Lower lobe of right lung (tissue), 2 donors: ENCODE measurements around the gene IPCEF1. TPM values are rescaled to one million over a fixed set of nuclear protein-coding genes. Genes with fewer than 3 reads are reported as not detected.

Source experiments
- ATAC-seq, 2 donors: fragments of 200-7000 bp; cut with Tn5 transposase; one replicate each; pipeline ENCODE4 v1.9.1; 2020 to 2022; ENCODE audit warnings: mild to moderate bottlenecking in 2 of 2, moderate library complexity in 2 of 2
- DNase-seq: peaks from one replicate; pipeline ENCODE4 v3.0.0-alpha.2; 2020
- H3K27ac ChIP-seq: fragments of 200-600 bp; one replicate; pipeline ENCODE4 v1.8.0; 2022
- H3K27me3 ChIP-seq: fragments of 200-600 bp; one replicate; pipeline ENCODE4 v1.8.0; 2022; ENCODE audit warnings: low read depth
- H3K36me3 ChIP-seq: fragments of 200-600 bp; one replicate; pipeline ENCODE4 v1.8.0; 2022; ENCODE audit warnings: mild to moderate bottlenecking
- H3K4me1 ChIP-seq: fragments of 200-600 bp; one replicate; pipeline ENCODE4 v1.8.0; 2022
- H3K4me3 ChIP-seq: fragments of 200-600 bp; one replicate; pipeline ENCODE4 v1.8.0; 2022; ENCODE audit warnings: mild to moderate bottlenecking
- H3K9me3 ChIP-seq: fragments of 200-600 bp; one replicate; pipeline ENCODE4 v1.8.0; 2022
- intact Hi-C: fragments of 100-400 bp; cut with DNase I; formaldehyde crosslinking; loops from one replicate; pipeline ENCODE4 v1.11.0; 2022
- total RNA-seq: library from RNA; stranded (reverse); fragmentation: NEBNext Ultra II Directional; extraction: Animal tissue kit (Norgen Biotek cat#: 25700); gene quantifications from one replicate; pipeline ENCODE4 v1.2.1, GENCODE V29; 2021
- TF ChIP-seq, protein P1 (sequence below): fragments of 200-600 bp; IDR thresholded peaks from one replicate; pipeline ENCODE4 v1.8.0; 2022; ENCODE audit warnings: antibody characterized with exemption, mild to moderate bottlenecking
- donor health status: DM: no; HTN: yes; CAD: no; lungs with severe emphysema.

Gene IPCEF1
- total RNA-seq, 1 donor from 2014 or later: 7.9 TPM

DNA sequence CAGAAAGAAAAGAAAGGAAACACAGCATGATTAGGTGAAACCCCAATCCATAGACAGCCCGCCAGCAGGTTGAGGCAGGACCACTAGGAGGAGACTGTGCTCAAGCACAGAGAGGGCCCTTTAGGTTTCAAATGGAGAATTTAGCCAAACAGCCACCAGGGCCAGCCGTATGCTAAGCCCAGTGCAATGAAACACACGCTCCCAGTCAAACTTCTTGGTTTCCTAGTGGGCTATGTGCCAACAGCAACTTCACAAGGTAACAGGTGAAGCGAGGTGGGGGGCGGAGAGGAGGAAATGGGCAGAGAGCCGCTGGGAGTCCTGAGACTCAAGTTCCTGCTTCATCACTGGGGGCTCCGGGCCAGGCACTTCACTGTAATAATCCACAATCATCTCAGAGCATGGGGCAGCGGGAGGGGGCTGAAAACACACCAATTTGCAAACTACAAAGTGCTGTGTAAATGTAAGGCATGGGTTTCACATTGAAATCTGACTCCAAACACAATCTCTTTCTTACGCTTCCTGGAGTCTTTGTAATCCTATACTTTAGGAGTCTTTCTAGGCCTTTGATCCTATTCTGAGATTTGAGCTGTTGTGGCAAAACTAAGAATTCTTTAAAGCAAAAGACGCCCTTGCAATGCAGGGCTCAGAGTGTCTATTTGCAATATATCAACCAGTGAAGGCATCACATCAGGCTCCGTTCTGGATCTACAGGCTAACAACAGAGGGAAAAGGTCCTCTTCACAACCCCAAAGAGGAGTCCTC, 200.3 kb downstream of the IPCEF1 start:
- intact Hi-C loops: no loop called here
- Histone ChIP-seq H3K4me3 (no peak overlapping the region), H3K36me3 (no peaks in the 10 kb centered on the region), H3K27me3 (no peaks in the 10 kb centered on the region), H3K27ac (peak overlapping the region; percentile 50), H3K4me1 (peaks cover 19% of the 10 kb centered on the region), H3K9me3 (no peaks in the 10 kb centered on the region)
- DNase-seq (peak; percentile 65), ATAC-seq (peak; percentile 89 to 92)
- TF ChIP-seq, protein P1, sequence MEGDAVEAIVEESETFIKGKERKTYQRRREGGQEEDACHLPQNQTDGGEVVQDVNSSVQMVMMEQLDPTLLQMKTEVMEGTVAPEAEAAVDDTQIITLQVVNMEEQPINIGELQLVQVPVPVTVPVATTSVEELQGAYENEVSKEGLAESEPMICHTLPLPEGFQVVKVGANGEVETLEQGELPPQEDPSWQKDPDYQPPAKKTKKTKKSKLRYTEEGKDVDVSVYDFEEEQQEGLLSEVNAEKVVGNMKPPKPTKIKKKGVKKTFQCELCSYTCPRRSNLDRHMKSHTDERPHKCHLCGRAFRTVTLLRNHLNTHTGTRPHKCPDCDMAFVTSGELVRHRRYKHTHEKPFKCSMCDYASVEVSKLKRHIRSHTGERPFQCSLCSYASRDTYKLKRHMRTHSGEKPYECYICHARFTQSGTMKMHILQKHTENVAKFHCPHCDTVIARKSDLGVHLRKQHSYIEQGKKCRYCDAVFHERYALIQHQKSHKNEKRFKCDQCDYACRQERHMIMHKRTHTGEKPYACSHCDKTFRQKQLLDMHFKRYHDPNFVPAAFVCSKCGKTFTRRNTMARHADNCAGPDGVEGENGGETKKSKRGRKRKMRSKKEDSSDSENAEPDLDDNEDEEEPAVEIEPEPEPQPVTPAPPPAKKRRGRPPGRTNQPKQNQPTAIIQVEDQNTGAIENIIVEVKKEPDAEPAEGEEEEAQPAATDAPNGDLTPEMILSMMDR: peak; percentile 67

- DNase-seq (no peak), ATAC-seq (peak; percentile 51 to 57)
- intact Hi-C loops: loop anchor here (5.0 kb wide), 1 partner anchor 123 kb away; no protein-coding TSS in a partner anchor
These were observed 202.1 kb downstream of the IPCEF1 start for GRCh38 chr6:154154389-154154967.

GRCh38 chr6:154143753-154144152, 212.8 kb downstream of the IPCEF1 start:
- Histone ChIP-seq H3K36me3 (no peaks in the 10 kb centered on the region), H3K4me3 (no peak overlapping the region), H3K27ac (no peak overlapping the region), H3K9me3 (no peaks in the 10 kb centered on the region), H3K4me1 (no peaks in the 10 kb centered on the region), H3K27me3 (peaks cover 3% of the 10 kb centered on the region)
- ATAC-seq (no peak), DNase-seq (no peak)
- TF ChIP-seq, protein P1: no peak
- intact Hi-C loops: no loop called here

More at GRCh38 chr6:154154389-154154967, 202.1 kb downstream of the IPCEF1 start:
- TF ChIP-seq, protein P1: peak; percentile 79
- H3K27me3 ChIP-seq: no peaks in the 10 kb centered on the region
- H3K4me1 ChIP-seq: peaks cover 19% of the 10 kb centered on the region
- no peaks in the 10 kb centered on the region for H3K36me3 ChIP-seq
- H3K9me3 ChIP-seq: no peaks in the 10 kb centered on the region
- no peak overlapping the region for H3K4me3 ChIP-seq
- H3K27ac ChIP-seq: no peak overlapping the region

DNA sequence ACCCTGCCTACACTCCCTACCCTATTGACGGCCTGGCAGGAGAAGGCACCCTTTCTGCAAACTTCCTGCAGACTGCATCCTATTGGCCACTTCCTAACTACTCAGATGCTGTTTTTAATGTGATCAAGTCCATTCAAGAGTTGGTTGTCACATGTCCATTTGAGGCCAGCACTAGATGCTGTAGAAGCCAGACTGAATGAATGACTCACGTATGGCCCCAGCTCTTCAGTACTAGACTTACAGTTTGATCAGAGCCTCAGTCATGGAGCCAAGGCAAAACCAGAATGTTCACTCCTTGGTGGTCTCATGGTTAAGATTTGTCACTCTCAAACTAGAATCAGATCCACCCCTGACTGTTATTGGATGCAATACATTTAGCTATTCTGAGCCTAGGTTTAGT, 215.9 kb downstream of the IPCEF1 start:
- Histone ChIP-seq H3K9me3 (no peaks in the 10 kb centered on the region), H3K27ac (no peak overlapping the region), H3K36me3 (no peaks in the 10 kb centered on the region), H3K27me3 (peaks cover 3% of the 10 kb centered on the region), H3K4me1 (no peaks in the 10 kb centered on the region), H3K4me3 (no peak overlapping the region)
- DNase-seq (no peak), ATAC-seq (no peak)
- intact Hi-C loops: no loop called here
- TF ChIP-seq, protein P1: no peak

GRCh38 chr6:154139892-154140291, 216.7 kb downstream of the IPCEF1 start:
- DNase-seq: no peak
- no peaks in the 10 kb centered on the region for H3K36me3 ChIP-seq
- TF ChIP-seq, protein P1: no peak
- H3K4me1 ChIP-seq: no peaks in the 10 kb centered on the region
- intact Hi-C loops: no loop called here
- H3K9me3 ChIP-seq: no peaks in the 10 kb centered on the region
- peak; percentile 45 to 69 for ATAC-seq
- peaks cover 3% of the 10 kb centered on the region for H3K27me3 ChIP-seq
- H3K27ac ChIP-seq: no peak overlapping the region
- H3K4me3 ChIP-seq: no peak overlapping the region
